ENCODE data around the gene CAMK2D. TPM values are rescaled to one million over a fixed set of nuclear protein-coding genes. Genes with fewer than 3 reads are reported as not detected.
A peak's percentile ranks its signal among the peaks of the same experiment; 100 is the strongest.

The CAMK2D gene
- total RNA-seq, 2 experiments from 2014 or later = 104 to 120 TPM

DNA sequence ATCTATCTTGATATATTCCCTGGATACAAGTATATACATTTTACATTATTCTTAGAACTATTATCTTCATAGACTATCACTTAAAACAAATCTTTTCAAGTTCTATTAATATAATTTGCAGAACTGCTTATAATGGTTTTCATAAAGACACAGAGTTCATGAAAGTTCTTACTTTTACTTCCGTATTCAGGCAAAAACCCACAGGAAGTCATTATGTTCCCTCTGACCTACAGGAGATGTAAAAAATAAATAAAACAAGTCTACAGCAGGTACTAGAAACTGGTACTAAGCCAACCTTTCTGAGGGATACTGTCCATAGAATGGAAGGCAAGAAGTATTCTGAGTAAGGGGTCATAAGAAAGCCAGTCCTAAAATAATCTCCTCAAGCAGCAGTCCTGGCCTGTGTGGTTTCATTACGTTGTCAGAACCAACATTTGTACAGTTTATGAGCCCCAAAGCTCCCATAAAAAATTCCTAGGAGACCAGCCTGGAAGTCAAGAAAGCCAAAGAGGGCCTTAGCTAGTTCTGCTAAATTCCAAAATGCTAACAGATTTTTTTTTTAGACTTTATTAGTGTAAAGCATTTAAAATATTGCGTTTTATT, 68.6 kb downstream of the CAMK2D start:
- TF ChIP-seq EZH2phosphoT487 (IDR thresholded peaks at IDR 0.05; ENCODE audit: borderline replicate concordance, low read depth, low read length) = no peak
- TF ChIP-seq, protein P1, sequence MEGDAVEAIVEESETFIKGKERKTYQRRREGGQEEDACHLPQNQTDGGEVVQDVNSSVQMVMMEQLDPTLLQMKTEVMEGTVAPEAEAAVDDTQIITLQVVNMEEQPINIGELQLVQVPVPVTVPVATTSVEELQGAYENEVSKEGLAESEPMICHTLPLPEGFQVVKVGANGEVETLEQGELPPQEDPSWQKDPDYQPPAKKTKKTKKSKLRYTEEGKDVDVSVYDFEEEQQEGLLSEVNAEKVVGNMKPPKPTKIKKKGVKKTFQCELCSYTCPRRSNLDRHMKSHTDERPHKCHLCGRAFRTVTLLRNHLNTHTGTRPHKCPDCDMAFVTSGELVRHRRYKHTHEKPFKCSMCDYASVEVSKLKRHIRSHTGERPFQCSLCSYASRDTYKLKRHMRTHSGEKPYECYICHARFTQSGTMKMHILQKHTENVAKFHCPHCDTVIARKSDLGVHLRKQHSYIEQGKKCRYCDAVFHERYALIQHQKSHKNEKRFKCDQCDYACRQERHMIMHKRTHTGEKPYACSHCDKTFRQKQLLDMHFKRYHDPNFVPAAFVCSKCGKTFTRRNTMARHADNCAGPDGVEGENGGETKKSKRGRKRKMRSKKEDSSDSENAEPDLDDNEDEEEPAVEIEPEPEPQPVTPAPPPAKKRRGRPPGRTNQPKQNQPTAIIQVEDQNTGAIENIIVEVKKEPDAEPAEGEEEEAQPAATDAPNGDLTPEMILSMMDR (conservative IDR thresholded peaks at IDR 0.05; ENCODE audit: low read length) = no peak
- DNase-seq (ENCODE audit: low spot score) = peak; percentile 59
- H3K27ac ChIP-seq (ENCODE audit: low read depth, low read length, poor library complexity, severe bottlenecking) = peak overlapping the region; percentile 60
- ChIA-PET CTCF (ENCODE audit: unreplicated experiment) (no interaction called here), POLR2A (interaction anchor here (0.7 to 2.0 kb wide), 9 partner anchors 9 to 336 kb away, joined by 3 to 10 read pairs (median 3); no protein-coding TSS in a partner anchor)
- peaks cover 79% of the 10 kb centered on the region; the same call in 1 of the 2 replicates for H3K79me2 ChIP-seq (ENCODE audit: insufficient read depth, low read depth, low read length)
- no peaks in the 10 kb centered on the region for H3K9me2 ChIP-seq (ENCODE audit: insufficient read depth, low read length)
- no peaks in the 10 kb centered on the region; the same call in 1 of the 2 replicates for H4K20me1 ChIP-seq (ENCODE audit: insufficient read depth, low read length)
- H3K9me3 ChIP-seq (ENCODE audit: low read length) = peaks cover 6% of the 10 kb centered on the region; the same call in 1 of the 2 replicates
- H2AFZ ChIP-seq (ENCODE audit: low read length) = no peak overlapping the region
- H3K4me3 ChIP-seq (ENCODE audit: low read depth, low read length, poor library complexity, severe bottlenecking) = peak overlapping the region; percentile 21
- no TSS peak for BruUV-seq (replicated peaks)
- H3K4me2 ChIP-seq (ENCODE audit: low read length) = peak overlapping the region; percentile 64
- intact Hi-C loops (cut with micrococcal nuclease; ENCODE audit: unreplicated experiment) = no loop called here
- H3K36me3 ChIP-seq (ENCODE audit: insufficient read depth, low read length) = peaks cover 50% of the 10 kb centered on the region
- peaks cover 50% of the 10 kb centered on the region for H3K4me1 ChIP-seq (ENCODE audit: insufficient read depth, low read length, poor library complexity, severe bottlenecking)

DNA sequence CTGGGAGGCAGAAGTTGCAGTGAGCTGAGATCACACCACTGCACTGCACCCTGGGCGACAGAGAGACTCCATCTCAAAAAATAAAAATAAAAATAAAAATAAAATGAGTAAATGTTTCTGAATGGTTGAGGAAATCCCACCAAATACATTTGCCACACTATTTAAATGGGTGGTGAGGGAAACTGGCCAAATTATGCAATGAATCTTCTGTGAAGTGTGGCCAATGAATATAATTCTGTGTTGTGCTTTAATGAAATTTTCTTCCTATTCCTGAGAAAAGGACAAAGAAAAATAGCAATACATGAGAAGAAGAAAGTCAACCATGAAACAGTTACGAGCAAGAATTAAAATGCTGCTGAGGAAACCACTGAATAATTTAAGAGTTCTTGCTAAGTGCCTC, 69.9 kb downstream of the CAMK2D start:
- CTCF ChIA-PET (ENCODE audit: unreplicated experiment) = no interaction called here
- TF ChIP-seq EZH2phosphoT487 (IDR thresholded peaks at IDR 0.05; ENCODE audit: borderline replicate concordance, low read depth, low read length) = no peak
- TF ChIP-seq, protein P1 (conservative IDR thresholded peaks at IDR 0.05; ENCODE audit: low read length) = no peak
- BruUV-seq (replicated peaks) = no TSS peak
- Histone ChIP-seq H3K9me2 (ENCODE audit: insufficient read depth, low read length) (no peaks in the 10 kb centered on the region), H3K9me3 (ENCODE audit: low read length) (peaks cover 6% of the 10 kb centered on the region; the same call in 1 of the 2 replicates), H3K4me3 (ENCODE audit: low read depth, low read length, poor library complexity, severe bottlenecking) (no peak overlapping the region), H4K20me1 (ENCODE audit: insufficient read depth, low read length) (no peaks in the 10 kb centered on the region; the same call in 1 of the 2 replicates), H3K4me2 (ENCODE audit: low read length) (no peak overlapping the region), H3K4me1 (ENCODE audit: insufficient read depth, low read length, poor library complexity, severe bottlenecking) (peaks cover 57% of the 10 kb centered on the region), H2AFZ (ENCODE audit: low read length) (no peak overlapping the region), H3K27ac (ENCODE audit: low read depth, low read length, poor library complexity, severe bottlenecking) (no peak overlapping the region), H3K79me2 (ENCODE audit: insufficient read depth, low read depth, low read length) (peaks cover 82% of the 10 kb centered on the region; the same call in 1 of the 2 replicates), H3K36me3 (ENCODE audit: insufficient read depth, low read length) (peaks cover 57% of the 10 kb centered on the region)
- DNase-seq (ENCODE audit: low spot score) = no peak
- intact Hi-C loops (cut with micrococcal nuclease; ENCODE audit: unreplicated experiment) = no loop called here
- POLR2A ChIA-PET = interaction anchor here (0.8 to 3.9 kb wide), 3 partner anchors 14 to 132 kb away, joined by 3 to 22 read pairs (median 4); no protein-coding TSS in a partner anchor

DNA sequence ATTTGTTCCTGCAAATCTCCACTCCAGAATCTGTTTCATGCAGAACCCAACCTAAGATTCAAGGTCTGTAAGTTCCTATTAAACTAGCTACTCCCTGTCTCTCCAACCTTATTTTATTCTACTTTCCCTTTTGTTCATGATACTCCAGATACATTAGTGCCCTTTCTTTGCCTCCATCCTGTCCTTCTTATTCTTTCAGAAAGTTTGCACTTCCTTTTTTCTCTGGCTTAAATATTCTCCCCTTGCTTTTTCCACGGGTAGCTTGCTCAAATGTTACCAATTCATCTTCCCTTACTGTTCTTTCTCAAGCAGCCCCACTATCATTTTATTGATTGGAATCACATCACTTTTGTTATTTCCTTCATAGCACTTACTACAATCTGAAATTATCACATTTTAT, 72.1 kb downstream of the CAMK2D start:
- Histone ChIP-seq H3K4me2 (ENCODE audit: low read length) (peak overlapping the region; percentile 27), H3K9me2 (ENCODE audit: insufficient read depth, low read length) (no peaks in the 10 kb centered on the region), H4K20me1 (ENCODE audit: insufficient read depth, low read length) (no peaks in the 10 kb centered on the region; the same call in 1 of the 2 replicates), H3K9me3 (ENCODE audit: low read length) (peaks cover 12% of the 10 kb centered on the region; the same call in 1 of the 2 replicates), H2AFZ (ENCODE audit: low read length) (no peak overlapping the region), H3K79me2 (ENCODE audit: insufficient read depth, low read depth, low read length) (peaks cover 94% of the 10 kb centered on the region; the same call in 1 of the 2 replicates), H3K36me3 (ENCODE audit: insufficient read depth, low read length) (peaks cover 67% of the 10 kb centered on the region), H3K27ac (ENCODE audit: low read depth, low read length, poor library complexity, severe bottlenecking) (peak overlapping the region; percentile 13), H3K4me1 (ENCODE audit: insufficient read depth, low read length, poor library complexity, severe bottlenecking) (peaks cover 62% of the 10 kb centered on the region), H3K4me3 (ENCODE audit: low read depth, low read length, poor library complexity, severe bottlenecking) (no peak overlapping the region)
- CTCF ChIA-PET (ENCODE audit: unreplicated experiment) = no interaction called here
- no peak for DNase-seq (ENCODE audit: low spot score)
- intact Hi-C loops (cut with micrococcal nuclease; ENCODE audit: unreplicated experiment) = no loop called here
- TF ChIP-seq, protein P1 (conservative IDR thresholded peaks at IDR 0.05; ENCODE audit: low read length) = no peak
- TF ChIP-seq EZH2phosphoT487 (IDR thresholded peaks at IDR 0.05; ENCODE audit: borderline replicate concordance, low read depth, low read length) = no peak
- BruUV-seq (replicated peaks) = no TSS peak
- POLR2A ChIA-PET = interaction anchor here (0.7 to 3.9 kb wide), 8 partner anchors 12 to 60 kb away, joined by 3 to 22 read pairs (median 4); no protein-coding TSS in a partner anchor

Measured in OCI-LY7 (cell line).